Neutrophil (primary cell): ENCODE results near the gene ZFP90.
"Not testable (repeated sequence)": the region's sequence is repeated elsewhere in the genome, so short reads cannot be mapped to it uniquely, and the experiment has no call there.

Experiments used
- H3K27ac ChIP-seq: fragments of 200-600 bp; sonication (generic); 2 replicates; pipeline ENCODE4 v1.5.1; 2016; ENCODE audit warnings: mild to moderate bottlenecking, moderate library complexity
- H3K27me3 ChIP-seq: fragments of 200-600 bp; sonication (generic); 2 replicates; pipeline ENCODE4 v1.6.0; 2016; ENCODE audit warnings: mild to moderate bottlenecking
- H3K36me3 ChIP-seq: fragments of 200-600 bp; sonication (generic); 2 replicates; pipeline ENCODE4 v1.5.1; 2017
- H3K4me1 ChIP-seq, 2 experiments: fragments of 200-600 bp in 1 of 2; sonication (generic) in 1 of 2; 1 replicate in 1 of 2; 2 replicates in 1 of 2; pipeline versions ENCODE4 v1.5.1 to v1.6.1; 2013 to 2016; ENCODE audit warnings: low read depth in 1 of 2, low read length in 1 of 2, mild to moderate bottlenecking in 1 of 2, moderate library complexity in 1 of 2; ENCODE audit not compliant: control insufficient read depth in 1 of 2, insufficient read depth in 1 of 2
- H3K4me3 ChIP-seq, 2 experiments: fragments of 200-600 bp in 1 of 2; sonication (generic) in 1 of 2; 1 replicate in 1 of 2; 2 replicates in 1 of 2; pipeline ENCODE4 v1.5.1; 2013 to 2016; ENCODE audit warnings: low read depth in 1 of 2, low read length in 1 of 2, mild to moderate bottlenecking in 1 of 2, moderate library complexity in 1 of 2
- H3K9me3 ChIP-seq: fragments of 200-600 bp; sonication (generic); 2 replicates; pipeline ENCODE4 v1.5.1; 2016
- CTCF ChIP-seq: fragments of 200-600 bp; sonication (generic); IDR thresholded peaks from 2 replicates; pipeline ENCODE4 v1.5.1; 2016; ENCODE audit warnings: antibody characterized with exemption

ZFP90 gene

GRCh38 chr16:68535331-68535730 lies 3.8 kb upstream of the ZFP90 start:
- no peak for TF ChIP-seq CTCF
- H3K9me3 ChIP-seq: no peaks in the 10 kb centered on the region
- H3K27ac ChIP-seq: no peak overlapping the region
- H3K27me3 ChIP-seq: peaks cover 18% of the 10 kb centered on the region
- H3K4me3 ChIP-seq: no peak overlapping the region
- no peaks in the 10 kb centered on the region for H3K36me3 ChIP-seq
- peaks cover 9 to 17% of the 10 kb centered on the region in 2 experiments for H3K4me1 ChIP-seq

GRCh38 chr16:68539711-68540239 lies 684 bp downstream of the ZFP90 start:
- TF ChIP-seq CTCF: no peak
- no peaks in the 10 kb centered on the region for H3K9me3 ChIP-seq
- no peaks in the 10 kb centered on the region for H3K27me3 ChIP-seq
- no peak overlapping the region for H3K27ac ChIP-seq
- peaks cover 7 to 14% of the 10 kb centered on the region in 2 experiments for H3K4me1 ChIP-seq
- H3K36me3 ChIP-seq: peaks cover 9% of the 10 kb centered on the region
- peak overlapping the region; percentile 82 to 89 for H3K4me3 ChIP-seq

- Histone ChIP-seq H3K36me3 (peaks cover 4% of the 10 kb centered on the region), H3K27me3 (no peaks in the 10 kb centered on the region), H3K9me3 (peaks cover 19% of the 10 kb centered on the region), H3K4me3 (no peak overlapping the region), H3K4me1 (no peaks in the 10 kb centered on the region), H3K27ac (no peak overlapping the region)
- TF ChIP-seq CTCF: no peak
These were observed 9.9 kb downstream of the ZFP90 start for GRCh38 chr16:68548947-68549346.

- H3K36me3 ChIP-seq: peaks cover 5% of the 10 kb centered on the region
These were observed 14.1 kb downstream of the ZFP90 start for GRCh38 chr16:68553186-68553585.

GRCh38 chr16:68560341-68560740 lies 21.2 kb downstream of the ZFP90 start:
- not testable (repeated sequence) for H3K27me3 ChIP-seq, H3K4me1 ChIP-seq, H3K27ac ChIP-seq, H3K4me3 ChIP-seq
- H3K36me3 ChIP-seq: peaks cover 27% of the 10 kb centered on the region
- peaks cover 73% of the 10 kb centered on the region for H3K9me3 ChIP-seq

More at GRCh38 chr16:68553186-68553585, 14.1 kb downstream of the ZFP90 start:
- Histone ChIP-seq H3K4me1 (no peaks in the 10 kb centered on the region), H3K27ac (no peak overlapping the region), H3K4me3 (no peak overlapping the region), H3K27me3 (no peaks in the 10 kb centered on the region), H3K9me3 (peaks cover 40% of the 10 kb centered on the region)
- TF ChIP-seq CTCF: no peak

- Histone ChIP-seq H3K36me3 (peaks cover 20% of the 10 kb centered on the region), H3K4me1 (no peaks in the 10 kb centered on the region), H3K4me3 (no peak overlapping the region)
These were observed 24.7 kb downstream of the ZFP90 start for GRCh38 chr16:68563631-68564381.

More at GRCh38 chr16:68563631-68564381, 24.7 kb downstream of the ZFP90 start:
- Histone ChIP-seq H3K9me3 (peaks cover 91% of the 10 kb centered on the region), H3K27ac (no peak overlapping the region), H3K27me3 (no peaks in the 10 kb centered on the region)
- no peak for TF ChIP-seq CTCF
